LoVo (cell line): ENCODE results near the gene IL21R.
A peak's percentile ranks its signal among the peaks of the same experiment; 100 is the strongest.

Experiments
- DNase-seq: peaks from one replicate; pipeline ENCODE4 v3.0.0-alpha.2; 2016; ENCODE audit warnings: low spot score

IL21R gene

GRCh38 chr16:27401768-27402568, at the start of gene IL21R:
Gene IL21R, plus strand, starts transcription at chr16:27402174. Its CDS starts 27,898 bp downstream, at chr16:27430072.
- no peak for DNase-seq

DNA sequence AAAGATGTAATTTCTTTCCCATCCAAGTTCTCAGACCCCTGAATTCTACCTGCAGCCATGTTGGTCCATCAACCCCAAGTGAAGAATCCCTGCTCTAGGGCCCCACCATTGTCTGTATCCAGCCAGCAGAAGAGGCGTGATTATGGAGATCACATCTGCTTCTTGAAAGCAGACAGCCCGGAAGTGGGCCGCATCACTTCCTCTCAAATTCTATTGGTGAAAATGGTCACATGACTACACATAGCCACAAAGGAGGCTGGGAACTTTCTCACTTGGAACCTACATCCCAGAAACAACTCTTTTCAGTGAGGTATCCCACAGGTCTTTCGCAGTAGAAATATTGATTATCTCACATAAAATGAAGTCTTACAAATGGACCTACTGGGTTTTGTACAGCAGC, 48.1 kb upstream of the IL21R start:
- DNase-seq, result no peak

DNA sequence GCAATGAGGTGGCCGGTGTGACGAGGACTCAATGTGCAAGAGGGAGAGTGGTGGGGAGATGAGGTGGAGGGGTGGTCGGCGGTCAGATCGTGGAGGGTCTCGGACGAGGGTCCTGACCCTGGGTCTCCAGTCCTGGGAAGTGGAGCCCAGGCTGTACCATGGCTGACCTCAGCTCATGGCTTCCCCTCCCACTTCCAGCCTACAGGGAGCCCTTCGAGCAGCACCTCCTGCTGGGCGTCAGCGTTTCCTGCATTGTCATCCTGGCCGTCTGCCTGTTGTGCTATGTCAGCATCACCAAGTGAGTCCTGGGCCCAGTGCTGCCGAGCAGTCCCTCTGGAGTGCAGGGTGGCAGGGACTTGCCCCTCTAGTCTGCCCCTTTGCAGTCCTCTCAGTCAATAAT, 46.4 kb upstream of the IL21R start:
- DNase-seq, result no peak

- no peak for DNase-seq
Observed at GRCh38 chr16:27356794-27357193, 45.2 kb upstream of the IL21R start.

- no peak for DNase-seq
Observed at GRCh38 chr16:27359051-27359450, 42.9 kb upstream of the IL21R start.

DNA sequence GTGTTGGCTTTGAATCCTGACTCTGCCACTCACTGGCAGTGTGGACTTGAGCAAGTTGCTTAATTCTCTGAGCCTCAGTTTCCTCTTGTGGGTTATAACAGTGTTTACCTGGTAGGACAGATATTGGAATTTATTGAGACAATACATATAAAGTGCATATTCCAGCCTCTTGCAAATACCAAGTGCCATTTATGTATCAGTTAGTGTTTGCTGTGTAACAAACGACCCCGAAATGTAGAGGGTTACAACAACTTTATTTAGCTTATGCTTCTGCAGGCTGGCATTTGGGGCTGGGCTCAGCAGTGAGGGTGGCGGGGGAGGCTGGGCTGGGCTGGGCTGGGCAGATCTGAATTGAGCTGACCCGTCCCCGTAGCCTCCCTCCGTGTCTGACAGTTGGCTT, 42.4 kb upstream of the IL21R start:
- DNase-seq, result no peak

DNA sequence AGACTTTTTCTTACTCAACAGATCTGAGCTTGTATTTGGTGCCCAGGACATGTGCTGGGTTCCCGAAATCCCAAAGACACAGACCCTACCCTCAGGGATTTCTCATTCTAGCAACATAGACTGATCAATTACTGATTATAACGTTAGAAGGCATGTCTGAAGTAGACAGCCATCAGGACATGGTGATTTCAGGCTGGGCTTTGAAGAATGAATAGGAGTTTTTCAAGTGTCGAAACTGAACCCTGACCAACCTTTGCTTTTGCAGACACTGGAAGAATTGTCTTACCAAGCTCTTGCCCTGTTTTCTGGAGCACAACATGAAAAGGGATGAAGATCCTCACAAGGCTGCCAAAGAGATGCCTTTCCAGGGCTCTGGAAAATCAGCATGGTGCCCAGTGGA, 40.0 kb upstream of the IL21R start:
- DNase-seq, result no peak

- no peak for DNase-seq
Observed at GRCh38 chr16:27362570-27363245, 39.3 kb upstream of the IL21R start.

DNA sequence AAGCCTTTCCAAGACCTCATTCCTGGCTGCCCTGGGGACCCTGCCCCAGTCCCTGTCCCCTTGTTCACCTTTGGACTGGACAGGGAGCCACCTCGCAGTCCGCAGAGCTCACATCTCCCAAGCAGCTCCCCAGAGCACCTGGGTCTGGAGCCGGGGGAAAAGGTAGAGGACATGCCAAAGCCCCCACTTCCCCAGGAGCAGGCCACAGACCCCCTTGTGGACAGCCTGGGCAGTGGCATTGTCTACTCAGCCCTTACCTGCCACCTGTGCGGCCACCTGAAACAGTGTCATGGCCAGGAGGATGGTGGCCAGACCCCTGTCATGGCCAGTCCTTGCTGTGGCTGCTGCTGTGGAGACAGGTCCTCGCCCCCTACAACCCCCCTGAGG, 38.7 kb upstream of the IL21R start:
- no peak for DNase-seq

GRCh38 chr16:27363797-27364196, 38.2 kb upstream of the IL21R start:
- peak; percentile 16 for DNase-seq

- DNase-seq, result peak; percentile 37
Observed at GRCh38 chr16:27364493-27365141, 37.4 kb upstream of the IL21R start.

- DNase-seq, result peak; percentile 60
Observed at GRCh38 chr16:27365142-27366089, 36.6 kb upstream of the IL21R start.

DNA sequence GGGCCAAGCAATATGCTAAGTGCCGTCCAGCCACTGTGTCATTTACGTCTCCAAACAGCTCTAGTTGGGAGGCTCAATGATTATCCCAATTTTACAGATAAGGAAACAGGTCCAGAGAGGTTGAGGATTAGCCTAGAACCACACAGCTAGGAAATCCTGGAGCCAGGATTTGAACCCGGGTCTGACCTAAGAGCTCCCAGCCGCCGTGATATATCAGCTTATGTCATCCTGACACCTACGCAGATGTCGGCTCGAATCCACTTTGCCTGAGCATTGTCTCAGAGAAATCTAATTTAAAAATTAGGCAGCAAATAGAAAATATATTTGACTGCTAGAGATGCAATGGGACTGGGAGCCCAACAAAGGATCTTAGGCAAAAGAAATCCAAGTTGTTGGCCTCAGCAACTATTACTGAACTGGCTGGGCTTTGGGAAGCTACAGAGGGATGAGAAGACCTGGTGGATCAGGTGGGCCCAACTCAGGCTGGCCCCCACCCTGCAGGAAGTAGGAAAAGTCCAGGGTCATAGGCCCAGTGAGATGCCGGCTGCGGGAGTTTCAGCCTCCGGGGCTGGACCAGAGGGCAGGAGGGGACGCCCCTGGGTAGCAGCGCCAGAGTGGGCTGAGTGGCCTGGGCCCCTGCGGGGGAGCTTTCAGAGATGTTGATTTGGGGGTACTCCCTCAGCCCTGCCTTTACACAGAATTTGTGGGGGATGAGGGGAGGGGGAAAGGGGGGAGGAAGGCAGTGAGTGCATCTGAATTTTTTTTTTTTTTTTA, 35.1 kb upstream of the IL21R start:
- no peak for DNase-seq

- peak; percentile 52 for DNase-seq
Observed at GRCh38 chr16:27367461-27368357, 34.3 kb upstream of the IL21R start.

GRCh38 chr16:27368358-27368722, 33.6 kb upstream of the IL21R start:
- DNase-seq, result no peak

GRCh38 chr16:27369806-27370205, 32.2 kb upstream of the IL21R start:
- no peak for DNase-seq

GRCh38 chr16:27370318-27370717, 31.7 kb upstream of the IL21R start:
- DNase-seq, result no peak

DNA sequence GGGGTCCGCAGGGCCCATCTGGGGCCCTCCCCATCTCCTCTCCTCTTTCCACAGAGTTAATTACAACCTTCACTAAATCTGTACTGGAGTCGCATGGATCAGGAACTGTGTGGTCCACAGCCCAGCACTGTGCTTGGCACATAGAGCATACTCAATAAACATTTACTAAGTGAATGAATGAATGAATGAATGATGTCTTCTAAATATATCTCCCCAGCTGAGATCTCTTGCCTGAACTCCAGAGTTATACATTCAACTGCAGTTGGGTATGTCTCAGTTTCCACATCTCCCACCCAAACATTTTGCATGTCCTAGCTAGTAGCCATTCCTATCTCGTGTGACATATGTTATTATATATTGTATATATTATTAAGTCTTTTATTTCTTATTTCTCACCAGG, 28.7 kb upstream of the IL21R start:
- DNase-seq, result no peak

GRCh38 chr16:27374221-27374803, 27.7 kb upstream of the IL21R start:
- no peak for DNase-seq
